ENCODE results near the gene FZD10.

GRCh38 chr12:130163461-130164215 is 1.4 kb downstream of the FZD10 start:
- TF ChIP-seq CTCF (IDR thresholded peaks at IDR 0.05) (no peak), POLR2A (IDR thresholded peaks at IDR 0.05) (no peak)

All from adrenal gland (tissue), 5 donors.